Epidermal melanocyte (primary cell): ENCODE results near the gene TRIM46.
"Not testable (repeated sequence)": the region's sequence is repeated elsewhere in the genome, so short reads cannot be mapped to it uniquely, and the experiment has no call there.

Experiments used
- DNase-seq: peaks from one replicate; pipeline ENCODE4 v3.0.0; 2011; ENCODE audit warnings: low spot score; ENCODE audit not compliant: insufficient read length

TRIM46 gene

DNA sequence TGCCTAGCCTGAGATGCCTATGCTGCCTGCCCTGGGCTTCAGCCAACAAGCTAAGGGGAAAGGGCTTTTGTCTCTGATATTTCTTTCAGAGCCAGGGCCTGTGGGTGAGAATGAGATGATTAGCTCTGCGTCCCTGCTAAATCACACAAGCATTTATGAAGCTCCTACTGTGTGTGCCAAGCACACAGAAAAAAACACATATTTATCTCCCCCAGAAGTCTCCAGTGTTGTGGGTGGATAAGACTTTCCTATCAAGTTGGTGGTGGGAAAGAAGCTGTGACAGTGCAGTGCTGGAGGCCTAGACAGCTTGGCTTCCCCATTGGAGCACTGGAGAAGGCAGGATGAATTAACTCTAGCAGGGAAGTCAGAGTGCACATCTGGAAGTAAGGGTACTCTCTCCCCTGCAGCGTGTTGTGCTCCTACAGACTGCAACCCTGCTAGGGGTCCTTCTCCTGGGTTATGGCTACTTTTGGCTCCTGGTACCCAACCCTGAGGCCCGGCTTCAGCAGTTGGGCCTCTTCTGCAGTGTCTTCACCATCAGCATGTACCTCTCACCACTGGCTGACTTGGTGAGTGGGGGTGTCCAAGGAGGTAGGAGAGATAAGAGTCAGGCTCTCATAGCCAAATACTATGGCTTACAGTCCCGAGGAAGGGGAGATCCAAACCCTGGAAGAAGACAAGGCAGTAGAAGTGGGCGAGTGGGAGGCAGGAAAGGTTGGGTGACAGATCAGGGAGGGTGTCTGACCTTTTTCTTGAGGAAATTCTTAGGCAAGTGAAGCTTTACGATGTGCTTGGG is 36.3 kb upstream of the TRIM46 start:
- no peak for DNase-seq

- peak; percentile 90 for DNase-seq
These were observed 33.6 kb upstream of the TRIM46 start, which contains the start of gene DPM3 for GRCh38 chr1:155139895-155140629. DPM3 (minus strand) TSS chr1:155140531; CDS start chr1:155140240, 291 bp downstream.

GRCh38 chr1:155140630-155140953 is 33.1 kb upstream of the TRIM46 start:
- DNase-seq, result no peak

DNA sequence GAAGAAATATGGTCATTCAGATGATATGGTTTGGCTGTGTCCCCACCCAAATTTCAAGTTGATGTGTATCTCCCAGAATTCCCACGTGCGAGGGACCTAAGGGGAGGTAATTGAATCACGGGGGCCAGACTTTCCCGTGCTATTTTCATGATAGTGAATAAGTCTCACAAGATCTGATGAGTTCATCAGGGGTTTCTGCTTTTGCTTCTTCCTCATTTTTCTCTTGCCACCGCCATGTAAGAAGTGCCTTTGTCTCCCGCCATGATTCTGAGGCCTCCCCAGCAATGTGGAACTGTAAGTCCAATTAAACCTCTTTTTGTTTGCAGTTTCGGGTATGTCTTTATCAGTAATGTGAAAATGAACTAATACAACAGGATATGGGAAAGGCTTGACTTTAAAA is 31.9 kb upstream of the TRIM46 start:
- no peak for DNase-seq

GRCh38 chr1:155145491-155145890 is 28.2 kb upstream of the TRIM46 start:
- DNase-seq, result no peak

DNA sequence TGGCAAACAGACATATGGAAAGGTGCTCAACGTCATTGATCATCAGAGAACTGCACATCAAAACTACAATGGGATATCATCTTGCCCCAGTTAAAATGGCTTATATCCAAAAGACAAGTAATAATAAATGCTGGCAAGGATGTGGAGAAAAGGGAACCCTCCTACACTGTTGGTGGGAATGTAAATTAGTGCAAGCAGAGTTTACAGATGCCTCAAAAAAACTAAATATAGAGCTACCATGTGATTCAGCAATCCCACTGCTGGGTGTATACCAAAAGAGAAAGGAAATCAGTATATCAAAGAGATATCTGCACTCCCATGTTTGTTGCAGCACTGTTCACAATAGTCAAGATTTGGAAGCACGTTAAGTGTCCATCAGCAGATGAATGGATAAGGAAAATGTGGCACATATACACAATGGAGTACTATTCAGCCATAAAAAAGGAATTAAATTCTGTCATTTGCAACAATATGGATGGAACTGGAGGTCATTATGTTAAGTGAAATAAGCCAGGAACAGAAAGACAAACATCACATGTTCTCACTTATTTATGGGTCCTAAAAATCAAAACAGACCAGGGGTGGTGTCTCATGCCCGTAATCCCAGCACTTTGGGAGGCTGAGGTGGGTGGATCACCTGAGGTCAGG is 17.5 kb upstream of the TRIM46 start:
- DNase-seq, result not testable (repeated sequence)

GRCh38 chr1:155158991-155159390 is 14.7 kb upstream of the TRIM46 start:
- DNase-seq, result no peak

DNA sequence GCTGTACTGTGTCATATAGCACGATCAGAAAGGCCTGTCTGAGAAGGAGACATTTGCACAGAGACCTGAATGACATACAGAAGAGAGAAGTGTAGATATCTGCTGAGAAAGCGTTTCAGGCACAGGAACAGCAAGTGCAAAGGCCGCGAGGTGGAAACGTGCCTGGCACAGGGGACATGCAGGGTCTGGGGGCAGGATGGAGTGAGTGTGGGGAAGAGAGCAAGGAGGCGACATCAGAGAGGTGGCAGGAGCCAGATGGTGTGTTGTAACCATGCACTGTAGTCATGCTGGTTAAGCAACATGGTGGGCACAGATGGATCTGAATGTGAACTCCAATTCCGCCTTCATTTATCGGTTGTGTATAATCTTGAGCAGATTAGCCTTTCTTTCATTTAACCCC is 13.5 kb upstream of the TRIM46 start:
- DNase-seq, result no peak

DNA sequence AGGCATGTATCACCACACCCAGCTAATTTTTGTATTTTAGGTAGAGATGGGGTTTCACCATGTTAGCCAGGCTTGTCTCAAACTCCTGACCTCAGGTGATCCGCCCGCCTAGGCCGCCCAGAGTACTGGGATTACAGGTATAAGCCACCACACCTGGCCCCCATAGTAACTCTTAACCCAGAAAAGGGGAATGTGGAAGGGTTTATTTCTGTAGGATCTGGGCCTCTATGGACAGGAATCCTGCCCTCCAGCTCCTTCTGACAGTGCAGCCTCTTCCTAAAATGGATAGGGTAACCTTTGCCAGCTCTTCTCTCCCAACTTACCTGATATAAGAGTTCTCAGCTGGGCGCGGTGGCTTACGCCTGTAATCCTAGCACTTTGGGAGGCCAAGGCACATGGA is 11.0 kb upstream of the TRIM46 start:
- not testable (repeated sequence) for DNase-seq

DNA sequence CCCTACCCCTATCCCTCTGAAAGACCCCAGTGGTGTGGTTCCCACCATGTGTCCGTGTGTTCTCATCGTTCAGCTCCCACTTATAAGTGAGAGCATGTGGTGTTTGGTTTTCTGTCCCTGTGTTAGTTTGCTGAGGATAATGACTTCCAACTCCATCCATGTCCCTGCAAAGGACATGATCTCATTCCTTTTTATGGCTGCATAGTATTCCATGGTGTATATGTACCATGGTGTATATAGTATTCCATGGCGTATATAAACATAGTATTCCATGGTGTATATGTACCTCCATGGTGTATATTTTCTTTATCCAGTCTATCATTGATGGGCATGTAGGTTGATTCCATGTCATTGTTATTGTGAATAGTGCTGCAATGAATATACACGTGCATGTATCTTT is 9.9 kb upstream of the TRIM46 start:
- not testable (repeated sequence) for DNase-seq

DNA sequence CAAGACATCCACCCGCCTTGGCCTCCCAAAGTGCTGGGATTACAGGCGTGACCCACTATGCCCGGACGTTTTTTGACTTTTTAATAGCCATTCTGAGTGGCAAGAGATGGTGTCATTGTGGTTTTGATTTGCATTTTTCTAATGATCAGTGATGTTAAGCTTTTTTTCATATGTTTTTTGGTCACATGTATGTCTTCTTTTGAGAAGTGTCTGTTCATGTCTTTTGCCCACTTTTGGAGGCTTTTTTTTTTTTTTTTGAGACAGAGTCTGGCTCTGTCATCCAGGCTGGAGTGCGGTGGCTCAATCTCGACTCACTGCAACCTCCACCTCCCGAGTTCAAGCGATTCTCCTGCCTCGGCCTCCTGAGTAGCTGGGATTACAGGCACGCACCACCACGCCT is 9.0 kb upstream of the TRIM46 start:
- DNase-seq, result not testable (repeated sequence)

DNA sequence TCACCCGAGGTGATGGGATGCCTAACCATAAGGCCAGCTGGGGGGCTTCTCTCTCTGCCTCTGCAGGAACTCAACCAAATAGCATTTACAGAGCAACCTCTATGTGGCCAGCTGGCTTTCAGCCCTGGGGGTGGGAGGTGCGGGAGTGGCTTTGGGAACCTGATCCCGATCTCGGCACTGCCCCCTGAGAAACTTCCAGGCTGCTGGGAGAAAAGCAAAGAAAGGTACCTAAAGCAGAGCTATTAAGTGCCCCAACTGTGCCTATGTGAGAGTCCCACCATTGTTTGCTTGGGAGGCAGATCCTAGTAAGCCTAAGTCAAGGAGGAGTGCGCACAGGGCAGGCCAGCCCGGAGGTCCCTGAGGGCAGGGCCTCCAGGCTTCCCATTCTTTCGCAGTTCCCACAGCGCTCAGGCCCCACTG is 7.6 kb upstream of the TRIM46 start:
- no peak for DNase-seq

DNA sequence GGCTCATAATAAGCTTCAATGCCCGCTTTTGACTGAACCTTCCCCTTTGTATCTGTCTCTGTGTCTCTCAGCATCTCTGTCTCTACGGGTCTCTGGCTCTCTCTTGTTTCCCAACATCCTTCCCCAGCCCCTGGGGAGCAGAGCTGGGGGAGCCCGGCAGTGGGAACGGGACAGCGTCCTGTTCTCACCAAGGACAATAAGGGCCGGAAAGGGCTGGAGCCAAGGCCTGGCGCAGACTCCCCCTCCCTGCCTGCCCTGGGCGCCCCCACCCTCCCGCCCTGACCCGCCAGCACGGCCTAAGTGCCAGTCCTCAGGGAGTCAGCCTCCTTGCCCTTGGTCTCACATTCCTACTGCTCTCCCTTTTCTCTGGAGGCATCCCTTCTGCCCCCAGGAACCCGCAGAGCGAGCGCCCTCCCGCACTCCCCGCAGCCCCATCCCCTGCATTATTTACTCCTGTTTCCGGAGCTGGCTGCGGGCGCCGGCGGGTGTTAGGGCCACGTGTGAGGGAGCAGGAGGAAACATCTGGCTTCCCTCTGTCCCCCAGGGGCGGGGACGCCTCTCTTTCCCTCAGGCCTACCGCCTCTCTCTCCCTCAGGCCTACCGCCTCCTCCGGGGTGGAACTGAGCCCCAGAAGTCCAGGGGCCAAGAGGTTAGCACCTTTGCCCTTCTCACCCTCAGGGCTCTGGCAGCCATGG is 7.0 kb upstream of the TRIM46 start:
- peak; percentile 11 for DNase-seq

DNA sequence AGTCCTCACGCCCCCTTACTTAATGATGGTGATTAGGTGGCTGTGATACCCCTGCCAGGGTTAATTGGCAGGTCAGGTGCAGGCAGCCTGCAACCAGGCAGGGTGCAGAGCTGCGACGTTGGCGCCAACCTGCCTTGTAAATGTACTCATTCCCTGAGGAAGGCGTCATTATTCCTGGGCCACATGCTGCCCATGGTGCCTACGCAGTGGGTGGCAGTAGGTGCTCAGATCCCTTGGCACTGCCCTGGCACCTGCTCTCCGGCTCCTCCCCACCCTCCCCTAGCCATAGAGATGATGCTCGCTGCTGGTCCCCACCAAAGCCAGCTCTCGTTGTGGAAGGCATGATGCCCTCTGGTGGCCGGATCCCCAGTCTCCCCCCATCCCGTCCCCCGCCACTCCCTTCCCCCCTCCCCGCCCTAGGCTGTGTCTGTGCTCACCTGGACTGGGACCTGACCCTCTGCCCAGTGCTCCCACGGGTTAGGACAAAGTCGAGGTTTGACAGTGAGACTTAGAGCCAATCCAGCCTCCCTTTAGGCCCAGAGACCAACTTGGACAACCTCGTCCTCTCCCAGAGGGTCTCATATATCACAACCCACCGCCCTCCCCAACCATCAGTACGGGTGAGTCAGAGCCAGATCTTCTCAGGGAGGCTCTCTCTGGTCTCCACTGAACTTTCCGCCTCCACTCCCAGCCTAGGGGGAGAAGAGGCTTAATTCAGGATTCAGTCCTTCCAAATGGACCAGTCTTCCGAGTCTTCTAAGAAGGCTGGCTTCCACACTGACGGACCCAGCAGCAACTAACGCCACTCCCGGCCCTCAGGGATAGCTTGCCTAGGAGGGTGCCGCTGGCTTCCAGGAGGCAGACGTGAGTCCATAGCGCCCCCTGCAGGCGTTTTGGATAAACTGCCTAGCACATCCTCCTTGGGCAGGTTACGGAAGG is 6.2 kb upstream of the TRIM46 start:
- DNase-seq, result peak; percentile 70

GRCh38 chr1:155168105-155168445 is 5.6 kb upstream of the TRIM46 start:
- DNase-seq, result not testable (repeated sequence)

DNA sequence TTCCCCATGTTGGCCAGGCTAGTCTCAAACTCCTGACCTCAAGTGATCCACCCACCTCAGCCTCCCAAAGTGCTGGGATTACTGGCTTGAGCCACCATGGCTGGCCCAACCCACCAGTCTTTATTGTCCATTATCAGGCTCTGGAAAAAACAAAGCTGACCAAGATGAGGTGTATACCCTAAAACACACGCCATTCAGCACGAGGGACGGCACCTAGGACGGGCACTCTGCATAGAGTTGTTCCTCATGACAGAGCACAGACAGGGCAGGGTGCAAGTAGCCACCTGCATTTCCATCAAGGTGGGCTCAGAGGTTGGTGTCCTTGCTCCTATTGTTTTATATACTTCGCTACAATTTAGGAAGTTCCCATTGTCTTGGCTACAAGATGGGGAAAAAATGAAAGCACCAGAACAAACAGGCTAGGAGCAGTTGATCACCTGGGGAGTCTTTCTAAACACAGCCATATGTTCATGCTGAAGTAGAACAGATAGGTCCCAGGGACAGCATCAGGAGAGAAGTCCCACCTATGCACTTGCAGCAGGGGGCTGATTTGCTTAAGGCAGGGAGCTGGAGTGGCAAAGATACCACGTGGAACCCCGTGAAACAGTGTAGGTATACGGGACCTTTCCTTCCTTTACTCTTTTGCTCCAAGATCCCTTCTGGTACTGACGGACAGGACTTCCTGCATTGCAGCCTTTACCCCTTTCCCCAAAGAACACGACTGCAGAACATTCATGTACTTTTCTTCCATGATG is 5.0 kb upstream of the TRIM46 start:
- no peak for DNase-seq

GRCh38 chr1:155169541-155169940 is 4.1 kb upstream of the TRIM46 start:
- no peak for DNase-seq

GRCh38 chr1:155170101-155170785 is 3.4 kb upstream of the TRIM46 start:
- no peak for DNase-seq

DNA sequence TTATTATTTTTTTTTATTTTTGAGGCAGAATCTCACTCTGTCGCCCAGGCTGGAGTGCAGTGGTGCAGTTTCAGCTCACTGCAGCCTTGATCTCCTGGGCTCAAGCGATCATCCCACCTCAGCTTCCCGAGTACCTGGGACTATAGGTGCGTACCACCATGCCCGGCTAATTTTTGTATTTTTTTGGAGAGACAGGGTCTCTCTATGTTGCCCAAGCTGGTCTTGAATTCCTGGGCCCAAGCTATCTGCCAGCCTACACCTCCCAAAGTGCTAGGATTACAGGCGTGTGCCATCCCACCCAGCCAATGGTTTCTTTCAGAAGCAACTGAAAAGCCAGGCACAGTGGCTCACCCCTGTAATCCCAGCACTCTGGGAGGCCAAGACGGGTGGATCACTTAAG is 2.8 kb upstream of the TRIM46 start:
- DNase-seq, result no peak
